ENCODE measurements around the gene IARS1.

Gene IARS1

GRCh38 chr9:92295240-92295790 lies 1.8 kb upstream of the IARS1 start:
- peak; percentile 98 for DNase-seq

DNA sequence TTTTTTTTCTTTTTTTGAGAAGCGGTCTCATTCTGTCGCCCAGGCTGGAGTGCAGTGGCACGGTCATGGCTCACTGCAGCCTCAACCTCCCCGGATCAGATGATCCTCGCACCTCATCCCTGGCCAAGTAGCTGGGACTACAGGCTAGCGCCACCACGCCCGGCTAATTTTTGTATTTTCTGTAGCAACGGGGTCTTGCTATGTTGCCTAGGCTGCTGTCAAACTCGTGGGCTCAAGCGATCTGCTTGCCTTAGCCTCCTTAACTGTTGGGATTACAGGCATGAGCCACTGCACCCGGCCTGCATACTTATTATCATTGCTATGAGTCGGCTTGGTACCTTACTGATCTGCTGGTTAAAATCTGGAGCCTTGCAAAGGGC lies 790 bp upstream of the IARS1 start:
- DNase-seq: peak; percentile 62

- no peak for DNase-seq
Measured at GRCh38 chr9:92293075-92293354, 482 bp downstream of the IARS1 start.

DNA sequence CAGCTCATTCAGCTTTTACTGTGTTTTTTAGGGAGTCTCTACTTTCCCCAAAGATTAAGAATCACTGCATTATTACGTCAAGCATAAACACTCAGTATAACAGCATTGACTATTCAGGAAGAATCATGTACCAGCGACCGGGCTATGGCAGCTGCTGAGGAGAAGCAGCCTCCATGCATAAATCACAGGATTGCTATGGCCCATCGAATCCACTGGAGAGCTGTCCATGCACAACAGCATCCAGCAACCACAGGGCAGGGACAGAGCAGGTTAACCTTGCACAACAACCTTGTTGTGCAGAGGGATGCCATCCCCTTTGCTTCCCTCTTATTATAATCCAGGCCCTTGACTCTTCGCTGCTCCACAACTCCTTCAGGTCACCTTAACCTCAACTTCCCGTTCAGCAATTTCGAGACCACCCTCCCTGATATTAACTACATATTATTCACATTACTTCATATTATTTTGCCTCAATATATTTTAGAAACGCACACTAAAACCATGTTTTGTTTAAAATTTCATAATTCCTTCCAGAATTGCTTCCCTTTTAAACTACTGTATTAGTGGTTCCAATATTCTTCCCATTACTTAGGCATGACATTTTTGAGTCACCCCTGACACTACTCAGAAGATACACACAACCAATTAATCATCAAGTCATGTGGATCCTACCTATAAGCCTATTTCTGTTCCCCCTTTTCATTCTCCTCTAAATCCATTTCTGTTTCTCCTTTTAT lies 991 bp downstream of the IARS1 start:
- peak; percentile 21 for DNase-seq

GRCh38 chr9:92291577-92291976 lies 1.9 kb downstream of the IARS1 start:
- peak; percentile 29 for DNase-seq

DNA sequence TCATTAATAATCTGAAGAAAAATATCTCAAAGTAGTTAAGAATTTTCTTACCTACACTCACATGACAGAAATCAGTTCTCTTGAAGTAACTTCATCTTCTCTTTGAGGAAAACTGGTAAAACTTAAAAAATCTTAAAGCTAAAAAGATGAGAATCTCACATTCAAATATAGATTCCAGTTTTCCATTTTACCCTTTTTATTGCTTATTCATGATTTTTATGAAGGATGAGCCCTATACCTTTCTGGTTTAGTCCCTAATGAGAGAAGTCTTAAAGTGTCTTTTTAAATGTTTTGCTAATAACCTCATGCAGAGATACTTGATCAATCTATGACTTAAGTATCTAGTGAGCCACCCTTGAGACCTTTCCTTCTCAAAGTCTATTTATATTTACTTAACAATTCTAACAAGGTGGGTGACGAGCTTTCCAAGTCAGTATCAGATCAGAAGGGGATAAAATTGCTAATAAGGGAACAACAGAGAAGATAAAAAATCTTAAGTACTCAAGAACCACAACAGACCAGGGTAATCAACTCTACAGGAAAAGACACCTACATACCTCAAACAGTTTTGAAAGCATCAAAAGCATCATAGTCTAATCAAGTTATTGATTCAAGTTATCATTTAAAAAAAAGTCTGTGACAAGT lies 2.6 kb downstream of the IARS1 start:
- no peak for DNase-seq

DNA sequence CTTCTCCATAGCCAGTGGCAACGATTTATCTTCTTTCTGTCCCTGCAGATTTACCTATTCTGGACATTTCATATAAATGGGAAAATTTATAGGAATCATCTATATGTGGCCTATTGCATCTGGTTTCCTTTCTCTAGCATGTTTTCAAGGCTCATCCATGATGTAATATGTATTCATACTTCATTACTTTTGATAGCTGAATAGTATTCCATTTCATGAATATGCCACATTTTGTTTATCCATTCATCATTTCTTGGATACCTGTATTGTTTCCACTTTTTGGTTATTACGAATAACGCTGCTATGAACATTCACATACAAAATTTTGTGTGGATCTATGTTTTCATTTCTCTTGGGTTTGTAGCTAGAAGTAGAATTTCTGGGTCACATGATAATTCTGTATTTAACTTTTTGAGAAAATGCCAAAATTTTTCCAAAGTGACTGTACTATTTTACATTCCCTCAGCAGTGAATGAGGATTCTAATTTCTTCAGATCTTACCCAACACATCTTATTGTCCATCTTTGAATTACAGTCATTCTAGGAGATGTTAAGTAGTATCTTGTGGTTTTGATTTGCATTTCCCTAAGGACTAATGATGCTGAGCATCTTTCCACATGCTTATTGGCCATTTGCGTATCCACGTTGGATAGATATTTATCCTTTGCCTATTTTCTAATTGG lies 3.6 kb downstream of the IARS1 start:
- no peak for DNase-seq

GRCh38 chr9:92279302-92279701 lies 14.2 kb downstream of the IARS1 start:
- DNase-seq: no peak

DNA sequence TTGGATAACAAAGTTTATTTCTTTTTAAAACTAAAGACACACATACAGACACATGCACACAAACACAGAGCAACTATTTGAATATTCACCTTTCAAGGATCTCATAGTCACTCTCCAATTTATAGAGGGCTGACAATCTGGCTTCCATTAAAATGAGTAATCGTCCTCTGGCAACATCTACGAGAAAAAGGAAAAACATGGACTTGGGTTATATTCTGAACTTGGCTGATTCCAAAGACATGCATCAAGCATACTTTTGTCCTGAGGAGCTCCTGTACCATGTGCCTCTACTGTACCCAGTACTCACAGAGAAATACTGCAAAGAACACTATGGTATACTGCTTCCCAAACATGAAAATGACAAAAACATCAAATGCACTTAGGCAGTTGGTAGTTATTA lies 15.4 kb downstream of the IARS1 start:
- DNase-seq: no peak

- DNase-seq: no peak
Measured at GRCh38 chr9:92276331-92277032, 17.0 kb downstream of the IARS1 start.

- no peak for DNase-seq
Measured at GRCh38 chr9:92275541-92275940, 18.0 kb downstream of the IARS1 start.

DNA sequence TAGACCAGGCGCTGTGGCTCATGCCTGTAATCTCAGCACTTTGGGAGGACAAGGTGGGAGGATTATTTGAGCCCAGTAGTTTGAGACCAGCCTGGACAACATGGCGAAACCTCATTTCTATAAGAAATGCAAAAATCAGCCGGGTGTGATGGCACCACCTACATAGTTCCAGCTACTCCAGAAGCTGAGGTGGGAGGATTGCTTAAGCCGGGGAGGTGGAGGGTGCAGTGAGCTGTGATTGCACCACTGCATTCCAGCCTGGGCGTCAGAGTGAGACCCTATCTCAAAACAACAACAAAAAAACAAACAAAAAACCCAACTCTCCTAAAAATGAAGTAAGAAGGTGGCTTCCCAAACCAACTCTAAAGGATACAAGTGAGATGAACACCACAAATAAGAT lies 23.0 kb downstream of the IARS1 start:
- DNase-seq: no peak

- no peak for DNase-seq
Measured at GRCh38 chr9:92266486-92266885, 27.0 kb downstream of the IARS1 start.

GRCh38 chr9:92265154-92265553 lies 28.3 kb downstream of the IARS1 start:
- no peak for DNase-seq

GRCh38 chr9:92263131-92263530 lies 30.4 kb downstream of the IARS1 start:
- DNase-seq: no peak

DNA sequence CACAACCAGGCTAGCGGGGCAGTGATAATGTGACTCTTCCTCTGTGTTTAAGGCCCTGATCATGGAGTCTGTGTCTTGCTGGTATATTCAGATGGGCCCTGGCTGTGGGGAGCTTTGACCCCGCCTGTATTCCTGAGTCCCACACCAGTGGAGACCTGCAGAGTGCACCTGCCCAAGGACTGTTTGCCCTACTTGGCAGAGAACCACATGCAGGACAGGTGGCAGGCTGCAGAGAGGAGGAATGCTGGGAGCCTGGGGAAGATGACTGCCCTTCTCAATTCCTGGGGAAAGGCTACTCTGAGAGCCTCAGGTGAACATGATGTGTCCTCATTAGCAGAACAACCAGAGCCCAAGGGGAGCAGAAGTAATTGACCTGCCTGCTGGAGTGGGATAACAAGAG lies 36.2 kb downstream of the IARS1 start:
- DNase-seq: no peak

GRCh38 chr9:92254381-92255337 lies 38.8 kb downstream of the IARS1 start:
- no peak for DNase-seq

GRCh38 chr9:92253656-92254055 lies 39.8 kb downstream of the IARS1 start:
- no peak for DNase-seq

DNA sequence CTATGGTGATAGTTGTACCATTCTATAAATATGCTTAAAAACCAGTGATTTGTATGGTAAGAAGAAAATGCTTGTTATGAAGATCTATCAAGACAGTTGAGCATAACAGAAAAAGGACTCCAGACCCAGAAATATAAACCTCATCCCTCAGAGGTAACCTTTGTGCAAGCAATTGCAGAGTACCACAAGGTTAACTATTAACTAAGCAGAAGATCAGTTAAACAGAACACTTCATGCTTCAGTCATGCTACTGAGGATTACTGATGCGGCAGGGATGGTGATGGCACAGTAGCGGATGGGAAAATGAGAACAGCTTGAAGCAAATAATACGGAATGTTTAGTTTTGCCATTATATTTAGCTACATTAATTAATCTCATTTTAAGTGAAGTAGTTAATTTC lies 45.5 kb downstream of the IARS1 start:
- DNase-seq: no peak

GRCh38 chr9:92247296-92247695 lies 46.2 kb downstream of the IARS1 start:
- DNase-seq: no peak

DNA sequence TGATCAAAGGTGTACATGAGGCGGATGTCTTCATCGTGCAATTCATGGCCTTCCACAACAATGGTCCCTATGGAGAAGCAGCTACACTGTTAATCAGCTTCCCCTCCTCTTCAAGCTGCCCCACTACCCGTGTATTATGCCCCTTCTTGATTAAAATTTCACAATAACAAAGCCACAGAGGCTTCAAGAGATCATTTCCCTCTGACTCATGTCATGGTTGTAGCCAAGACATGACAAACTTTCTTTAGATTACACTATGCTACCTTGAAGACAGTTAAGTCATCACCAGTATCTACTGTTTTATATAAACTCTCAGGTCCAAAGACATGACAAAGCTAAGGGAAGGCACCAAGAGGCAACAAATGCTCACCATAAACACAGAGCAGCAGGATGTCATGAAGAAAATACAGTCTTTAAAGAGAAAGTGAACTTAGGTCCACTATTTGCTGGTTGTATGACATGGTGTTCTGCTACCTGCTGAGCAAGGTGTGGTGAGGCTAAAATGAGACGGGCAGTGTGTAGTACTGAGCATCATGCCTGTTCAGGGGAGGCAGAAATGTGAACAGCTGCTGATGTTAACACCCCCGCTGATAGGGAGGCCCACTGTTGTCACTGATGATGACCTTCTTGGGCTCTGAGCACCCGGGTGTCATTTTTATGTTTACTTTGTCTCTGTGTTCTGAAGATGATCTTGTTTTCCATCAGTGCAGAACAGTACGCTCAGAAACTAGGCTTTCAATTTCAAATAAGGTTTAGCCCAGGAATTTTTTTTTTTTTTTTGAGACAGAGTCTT lies 48.3 kb downstream of the IARS1 start:
- DNase-seq: no peak
